A549 (cell line): Measurements from ENCODE around the gene CPA4. TPM values are rescaled to one million over a fixed set of nuclear protein-coding genes. Genes with fewer than 3 reads are reported as not detected.

Experiments used
- ATAC-seq, 2 experiments: fragments of 200-7000 bp in 1 of 2; fragments of >200 bp in 1 of 2; cut with Nextera tagmentation in 1 of 2; cut with Tn5 transposase in 1 of 2; 3 replicates each; pipeline versions ENCODE4 v1.8.0 to v1.9.1; 2018 to 2020; ENCODE audit warnings: mild to moderate bottlenecking in 1 of 2, moderate library complexity in 1 of 2
- CTCF ChIA-PET: fragments of 300-600 bp; sonication (Branson Sonifier 250); formaldehyde crosslinking; extraction: SDS; loops from one replicate; lab custom pipeline; 2021; ENCODE audit warnings: antibody characterized with exemption, inconsistent platforms; lab: Yijun Ruan, JAX
- POLR2A ChIA-PET: fragments of 350-600 bp; formaldehyde crosslinking; extraction: SDS; loops from one replicate; lab custom pipeline; 2021; ENCODE audit warnings: antibody characterized with exemption, inconsistent platforms; lab: Yijun Ruan, JAX
- DNase-seq, 2 experiments: peaks; one replicate each; pipeline versions ENCODE4 v3.0.0 to v3.0.0-alpha.2; 2011 to 2016; ENCODE audit warnings: low read depth in 1 of 2, low spot score in 1 of 2
- FAIRE-seq: peaks from 2 replicates; lab custom pipeline; 2011; peaks lifted over from hg19 to GRCh38; lab: Jason Lieb, UNC
- H3K27ac ChIP-seq, 2 experiments: fragments of >200 bp; sonication (Bioruptor Twin); formaldehyde crosslinking; 3 replicates each; pipeline ENCODE4 v1.5.1; 2016 to 2017
- H3K4me1 ChIP-seq: fragments of >200 bp; sonication (Bioruptor Twin); formaldehyde crosslinking; 3 replicates; pipeline ENCODE4 v1.6.1; 2016
- H3K4me2 ChIP-seq: fragments of >200 bp; sonication (Bioruptor Twin); formaldehyde crosslinking; 3 replicates; pipeline ENCODE4 v1.6.1; 2016
- H3K4me3 ChIP-seq: fragments of >200 bp; sonication (Bioruptor Twin); formaldehyde crosslinking; 3 replicates; pipeline ENCODE4 v1.5.1; 2016
- H3K9me3 ChIP-seq: fragments of >200 bp; sonication (Bioruptor Twin); formaldehyde crosslinking; 3 replicates; pipeline ENCODE4 v1.6.1; 2016
- CBX8 ChIP-seq: fragments of 200-600 bp; sonication (generic); IDR thresholded peaks from 2 replicates; pipeline ENCODE4 v1.6.1; 2016
- CTCF ChIP-seq: fragments of >200 bp; sonication (Bioruptor Twin); formaldehyde crosslinking; IDR thresholded peaks from 3 replicates; pipeline ENCODE4 v1.5.1; 2016
- E2F6 ChIP-seq: IDR thresholded peaks from 2 replicates; pipeline ENCODE4 v1.6.1; 2012; ENCODE audit warnings: low read depth, borderline replicate concordance
- EHF ChIP-seq: fragments of 250-450 bp; sonication (Bioruptor Pico); IDR thresholded peaks from 2 replicates; pipeline ENCODE4 v1.5.0; 2020; ENCODE audit warnings: mild to moderate bottlenecking
- EHMT2 ChIP-seq: fragments of 200-600 bp; sonication (generic); IDR thresholded peaks from 2 replicates; pipeline ENCODE4 v1.6.1; 2016; ENCODE audit warnings: antibody characterized with exemption, low read depth, mild to moderate bottlenecking, moderate library complexity
- ESRRA ChIP-seq: fragments of 150-350 bp; IDR thresholded peaks from 2 replicates; pipeline ENCODE4 v1.6.1; 2014; ENCODE audit warnings: mild to moderate bottlenecking, low read length, borderline replicate concordance
- FOSB ChIP-seq: fragments of 250-450 bp; sonication (Bioruptor Pico); IDR thresholded peaks from 2 replicates; pipeline ENCODE4 v1.5.0; 2020; ENCODE audit warnings: mild to moderate bottlenecking, moderate library complexity
- FOSL2 ChIP-seq, 2 experiments: fragments of 450-650 bp in 1 of 2; fragments of >200 bp in 1 of 2; sonication (Bioruptor Twin) in 1 of 2; formaldehyde crosslinking; IDR thresholded peaks; 2 replicates each; pipeline versions ENCODE4 v1.5.0 to v1.6.1; 2016 to 2020; ENCODE audit warnings: mild to moderate bottlenecking in 1 of 2, moderate library complexity in 1 of 2
- GATA3 ChIP-seq: IDR thresholded peaks from 2 replicates; pipeline ENCODE4 v1.6.1; 2012; ENCODE audit warnings: borderline replicate concordance
- HES2 ChIP-seq: fragments of >200 bp; sonication (Bioruptor Twin); formaldehyde crosslinking; IDR thresholded peaks from 2 replicates; pipeline ENCODE4 v1.6.1; 2016
- HOXA7 ChIP-seq: fragments of 250-450 bp; sonication (Bioruptor Pico); IDR thresholded peaks from 2 replicates; pipeline ENCODE4 v1.5.0; 2020; ENCODE audit warnings: mild to moderate bottlenecking, moderate library complexity
- HOXB13 ChIP-seq: fragments of 250-450 bp; sonication (Bioruptor Pico); IDR thresholded peaks from 2 replicates; pipeline ENCODE4 v1.5.0; 2020; ENCODE audit warnings: low read depth, mild to moderate bottlenecking, moderate library complexity
- KDM5A ChIP-seq: fragments of 200-600 bp; sonication (generic); IDR thresholded peaks from 2 replicates; pipeline ENCODE4 v1.6.1; 2016; ENCODE audit warnings: antibody characterized with exemption, mild to moderate bottlenecking
- MAX ChIP-seq: IDR thresholded peaks from 2 replicates; pipeline ENCODE4 v1.6.1; 2012
- NPAS2 ChIP-seq: fragments of 250-450 bp; sonication (Bioruptor Pico); IDR thresholded peaks from 2 replicates; pipeline ENCODE4 v1.8.0; 2022; ENCODE audit warnings: mild to moderate bottlenecking, moderate library complexity, borderline replicate concordance
- PBX3 ChIP-seq: IDR thresholded peaks from 2 replicates; pipeline ENCODE4 v1.6.1; 2012
- POLR2A ChIP-seq: IDR thresholded peaks from 2 replicates; pipeline ENCODE4 v1.6.1; 2012; ENCODE audit warnings: mild to moderate bottlenecking, low read length
- POLR2AphosphoS2 ChIP-seq: conservative IDR thresholded peaks from 2 replicates; pipeline ENCODE4 v1.6.1; 2012; ENCODE audit warnings: low read length, improper control_type of control experiment, inconsistent platforms
- RARB ChIP-seq: fragments of 250-450 bp; sonication (Bioruptor Pico); IDR thresholded peaks from 2 replicates; pipeline ENCODE4 v1.8.0; 2021; ENCODE audit warnings: mild to moderate bottlenecking, moderate library complexity
- RNF2 ChIP-seq: fragments of 200-600 bp; sonication (generic); IDR thresholded peaks from 2 replicates; pipeline ENCODE4 v1.6.1; 2016; ENCODE audit warnings: low read depth, mild to moderate bottlenecking, antibody characterized with exemption, moderate library complexity, borderline replicate concordance
- SREBF2 ChIP-seq: fragments of 450-650 bp; IDR thresholded peaks from 2 replicates; pipeline ENCODE4 v1.6.1; 2014; ENCODE audit warnings: mild to moderate bottlenecking, moderate library complexity
- ZFP36 ChIP-seq: fragments of 450-650 bp; IDR thresholded peaks from 2 replicates; pipeline ENCODE4 v1.6.1; 2014; ENCODE audit warnings: borderline replicate concordance; ENCODE audit not compliant: partially characterized antibody
- WGBS: methylation state at CpG from one replicate; pipeline ENCODE4 v1.1.6; 2017; ENCODE audit errors: missing lambda C conversion rate; 5-methylcytosine and 5-hydroxymethylcytosine counted together
- polyA plus RNA-seq, 4 experiments: library from polyadenylated mRNA; depleted of rRNA in 3 of 4; stranded (reverse); fragments of >200 nt; fragmentation: RNase III in 1 of 4; extraction: RNeasy Plus Mini Kit Qiagen cat#74134 plus additional on column Dnase treatment in 1 of 4; gene quantifications; 2 replicates in 3 of 4; 3 replicates in 1 of 4; pipeline ENCODE4 v1.2.3, GENCODE V29; 2011 to 2017

CPA4 gene
- polyA plus RNA-seq, 2 of the 4 experiments (the other 2 are of a cell fraction) = 1.0 to 7.7 TPM

GRCh38 chr7:130298544-130299326, 5.8 kb downstream of the CPA4 start:
- WGBS = 57% methylated on average over 5 of the region's 5 CpGs
- peaks cover 12% of the 10 kb centered on the region for H3K9me3 ChIP-seq
- no peak overlapping the region for H3K27ac ChIP-seq
- CTCF ChIA-PET = interaction anchor here (1.0 kb wide), 1 partner anchor 180 kb away, joined by 3 read pairs; no protein-coding TSS in a partner anchor
- TF ChIP-seq MAX = no peak
- TF ChIP-seq ZFP36 = no peak
- TF ChIP-seq EHMT2 = no peak
- TF ChIP-seq POLR2AphosphoS2 = no peak
- no peak for TF ChIP-seq CTCF
- no peak for TF ChIP-seq NPAS2 (CRISPR knock-in tag)
- TF ChIP-seq HOXB13 (CRISPR knock-in tag) = no peak
- TF ChIP-seq RARB = no peak
- no peak for TF ChIP-seq HOXA7 (CRISPR knock-in tag)
- no peak for TF ChIP-seq KDM5A
- TF ChIP-seq FOSL2 (IDR thresholded peaks at IDR 0.05) = no peak
- no peak for TF ChIP-seq FOSL2 (CRISPR knock-in tag; IDR thresholded peaks at IDR 0.05)
- no peak for TF ChIP-seq EHF (CRISPR knock-in tag)
- no peak overlapping the region for H3K4me3 ChIP-seq
- H3K4me1 ChIP-seq = no peaks in the 10 kb centered on the region
- DNase-seq = no peak
- no peak for ATAC-seq
- FAIRE-seq = no peak
- POLR2A ChIA-PET = no interaction called here
- H3K4me2 ChIP-seq = no peak overlapping the region

- DNase-seq (no peak), FAIRE-seq (no peak), ATAC-seq (no peak)
- no peak overlapping the region for H3K4me3 ChIP-seq
- H3K27ac ChIP-seq = no peak overlapping the region
- no peaks in the 10 kb centered on the region for H3K4me1 ChIP-seq
- H3K9me3 ChIP-seq = peaks cover 3% of the 10 kb centered on the region; the same call in 2 of the 3 replicates
- ChIA-PET CTCF (no interaction called here), POLR2A (no interaction called here)
- 83% methylated on average over 7 of the region's 7 CpGs for WGBS
- H3K4me2 ChIP-seq = no peak overlapping the region
- TF ChIP-seq SREBF2 (no peak), GATA3 (no peak), ESRRA (no peak), RARB (no peak), HES2 (no peak), POLR2A (no peak), RNF2 (no peak), FOSL2 (IDR thresholded peaks at IDR 0.05) (no peak), FOSL2 (CRISPR knock-in tag; IDR thresholded peaks at IDR 0.05) (no peak), E2F6 (no peak), CBX8 (no peak), PBX3 (no peak), FOSB (CRISPR knock-in tag) (no peak)
These were observed 6.9 kb downstream of the CPA4 start for GRCh38 chr7:130299866-130300265.
